HG03571 (cell line): ENCODE measurements around the gene ZNF70.

Experiments used
- ATAC-seq: cut with Tn5 transposase; IDR thresholded peaks from one replicate; pipeline ENCODE4 v1.9.1; 2021; ENCODE audit not compliant: unreplicated experiment

Gene ZNF70

GRCh38 chr22:23720855-23721254 lies 30.1 kb downstream of the ZNF70 start:
- ATAC-seq: no peak

- ATAC-seq: no peak
Measured at GRCh38 chr22:23718371-23719165, 32.3 kb downstream of the ZNF70 start.

- peak; percentile 62 for ATAC-seq
Measured at GRCh38 chr22:23716811-23717801, 33.8 kb downstream of the ZNF70 start.

GRCh38 chr22:23715806-23716375 lies 35.0 kb downstream of the ZNF70 start:
- ATAC-seq: no peak

- ATAC-seq: no peak
Measured at GRCh38 chr22:23714596-23715578, 36.0 kb downstream of the ZNF70 start.

- ATAC-seq: no peak
Measured at GRCh38 chr22:23713696-23714595, 37.0 kb downstream of the ZNF70 start.

GRCh38 chr22:23712256-23712655 lies 38.7 kb downstream of the ZNF70 start:
- ATAC-seq: no peak

- no peak for ATAC-seq
Measured at GRCh38 chr22:23709107-23709506, 41.8 kb downstream of the ZNF70 start.

GRCh38 chr22:23708270-23708669 lies 42.6 kb downstream of the ZNF70 start:
- no peak for ATAC-seq

- ATAC-seq: no peak
Measured at GRCh38 chr22:23705358-23705757, 45.6 kb downstream of the ZNF70 start.

GRCh38 chr22:23704829-23705228 lies 46.1 kb downstream of the ZNF70 start:
- no peak for ATAC-seq

- ATAC-seq: no peak
Measured at GRCh38 chr22:23704062-23704461, 46.9 kb downstream of the ZNF70 start.

GRCh38 chr22:23700706-23701105 lies 50.2 kb downstream of the ZNF70 start:
- no peak for ATAC-seq

- no peak for ATAC-seq
Measured at GRCh38 chr22:23698673-23699235, 52.2 kb downstream of the ZNF70 start.

- ATAC-seq: no peak
Measured at GRCh38 chr22:23698094-23698493, 52.8 kb downstream of the ZNF70 start.

GRCh38 chr22:23697031-23697970 lies 53.6 kb downstream of the ZNF70 start:
- ATAC-seq: no peak

- ATAC-seq: peak; percentile 87
Measured at GRCh38 chr22:23696326-23696851, 54.5 kb downstream of the ZNF70 start.
